ENCODE measurements around the gene RAB23.

The RAB23 gene

DNA sequence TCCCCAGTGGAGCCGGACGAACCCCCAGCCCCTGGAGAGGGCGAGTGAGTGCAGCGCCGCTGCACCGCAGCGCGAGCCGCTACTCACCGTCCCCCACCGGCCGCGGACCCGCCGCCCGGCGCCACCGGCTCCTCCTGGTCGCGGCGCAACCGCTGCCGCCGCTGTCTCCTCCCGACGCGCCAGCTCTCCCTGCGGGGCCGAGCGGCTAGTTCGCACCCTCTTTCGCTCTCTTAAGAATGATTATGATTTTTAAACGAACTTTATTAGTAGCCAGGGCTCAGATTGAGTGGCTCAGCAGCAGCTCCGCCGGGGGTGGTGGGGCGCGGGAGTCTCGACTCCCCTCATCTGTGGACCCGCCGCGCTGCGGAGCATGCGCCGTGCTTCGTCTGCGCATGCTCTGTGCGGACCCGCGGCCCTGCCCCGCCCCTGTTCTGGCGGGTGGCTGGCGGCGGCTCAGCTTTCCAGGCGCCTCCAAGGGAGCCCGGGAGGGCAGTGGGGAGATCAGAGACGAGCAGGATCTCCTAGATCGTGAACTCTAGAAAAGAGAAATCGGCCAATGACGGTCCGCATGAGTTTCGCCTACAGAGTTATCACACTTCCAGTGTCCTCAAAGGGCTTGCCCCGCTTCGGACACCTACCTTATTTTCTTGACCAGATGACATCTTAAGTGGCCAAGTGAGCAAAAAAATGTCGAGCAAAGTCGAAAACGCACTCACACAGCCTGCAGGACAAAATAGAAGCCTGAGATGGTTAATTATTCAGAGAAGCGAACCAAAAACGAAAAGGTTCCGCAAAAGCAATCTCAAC, at the start of gene RAB23:
TSS of gene RAB23 (minus strand) at position 372 of the 807 bp plus-strand sequence. CDS start 11,927 bp downstream, outside the sequence.
- TF ChIP-seq SUZ12 (IDR thresholded peaks at IDR 0.05; ENCODE audit: extremely low read depth, insufficient read depth, insufficient read length) = no peak
- TF ChIP-seq YY1 (IDR thresholded peaks at IDR 0.05; ENCODE audit: insufficient read depth, insufficient read length) = no peak
- TF ChIP-seq ZNF274 (IDR thresholded peaks at IDR 0.05; ENCODE audit: low read depth, low read length) = no peak
- Histone ChIP-seq H3K9ac (ENCODE audit: insufficient read length, low read depth) (peak within 1 kb of the TSS; percentile 93), H3K9me3 (ENCODE audit: insufficient read depth, low read length) (no peaks in the 10 kb centered on the region), H3K4me3 (ENCODE audit: insufficient read length, low read depth) (peak within 1 kb of the TSS; percentile 86), H3K4me1 (ENCODE audit: insufficient read depth, insufficient read length) (no peaks in the 10 kb centered on the region), H3K36me3 (ENCODE audit: insufficient read depth, insufficient read length, low read length) (no peaks in the 10 kb centered on the region), H3K27me3 (ENCODE audit: insufficient read depth, insufficient read length) (no peaks in the 10 kb centered on the region)
- peak; percentile 71 for DNase-seq (ENCODE audit: low read depth, low spot score)

DNA sequence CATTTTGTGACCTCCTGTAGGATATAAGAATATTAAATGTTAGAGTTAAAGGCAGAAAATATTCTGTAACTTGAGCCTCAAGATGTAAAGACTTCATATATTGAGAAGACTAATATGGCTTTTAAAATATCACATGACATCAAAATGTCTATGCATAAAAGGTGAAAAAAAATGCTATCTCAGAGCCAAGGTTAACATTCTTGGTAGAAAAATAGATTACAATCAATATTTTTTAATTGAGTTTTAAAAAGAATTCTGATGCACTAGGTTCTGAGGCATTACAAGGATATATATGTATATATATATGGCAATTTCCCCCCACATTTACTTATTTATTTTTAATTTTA, 46.2 kb upstream of the RAB23 start:
- Histone ChIP-seq H3K27me3 (ENCODE audit: insufficient read depth, insufficient read length) (no peaks in the 10 kb centered on the region), H3K9me3 (ENCODE audit: insufficient read depth, low read length) (no peaks in the 10 kb centered on the region), H3K9ac (ENCODE audit: insufficient read length, low read depth) (no peak overlapping the region), H3K4me1 (ENCODE audit: insufficient read depth, insufficient read length) (no peaks in the 10 kb centered on the region), H3K36me3 (ENCODE audit: insufficient read depth, insufficient read length, low read length) (no peaks in the 10 kb centered on the region), H3K4me3 (ENCODE audit: insufficient read length, low read depth) (no peak overlapping the region)
- TF ChIP-seq SUZ12 (IDR thresholded peaks at IDR 0.05; ENCODE audit: extremely low read depth, insufficient read depth, insufficient read length) = no peak
- TF ChIP-seq ZNF274 (IDR thresholded peaks at IDR 0.05; ENCODE audit: low read depth, low read length) = no peak
- no peak for TF ChIP-seq YY1 (IDR thresholded peaks at IDR 0.05; ENCODE audit: insufficient read depth, insufficient read length)
- no peak for DNase-seq (ENCODE audit: low read depth, low spot score)

DNA sequence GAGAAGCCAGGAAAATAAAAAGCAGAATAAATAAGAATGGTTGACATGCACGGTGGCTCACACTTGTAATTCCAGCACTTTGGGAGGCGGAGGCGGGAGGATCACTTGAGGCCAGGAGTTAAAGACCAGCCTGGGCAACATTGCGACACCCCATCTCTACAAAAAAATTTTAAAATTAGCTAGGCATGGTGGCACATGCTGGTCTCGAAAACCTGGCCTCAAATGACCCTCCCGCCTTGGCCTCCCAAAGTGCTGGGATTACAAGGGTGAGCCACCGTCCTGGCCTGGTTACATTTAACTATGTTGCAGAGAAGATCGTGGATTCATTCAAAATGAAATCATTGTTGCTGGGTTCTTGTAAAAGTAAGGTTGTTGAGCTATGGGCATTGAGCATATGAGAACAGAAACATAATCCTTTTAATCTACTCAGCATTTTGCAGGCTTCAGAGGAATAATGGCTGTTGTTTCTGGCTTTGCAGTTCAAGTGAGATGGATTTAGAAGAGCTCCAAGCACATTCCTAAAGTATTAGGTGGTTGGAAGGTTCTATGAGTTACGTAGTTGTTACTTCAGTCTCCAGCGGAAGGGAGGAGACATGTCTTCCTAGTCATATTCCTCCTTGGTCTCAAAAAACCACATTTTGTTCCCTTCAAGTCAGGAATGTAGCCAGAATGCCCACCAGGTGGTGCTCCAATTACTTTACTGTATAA, 45.6 kb upstream of the RAB23 start:
- no peak for TF ChIP-seq ZNF274 (IDR thresholded peaks at IDR 0.05; ENCODE audit: low read depth, low read length)
- TF ChIP-seq YY1 (IDR thresholded peaks at IDR 0.05; ENCODE audit: insufficient read depth, insufficient read length) = no peak
- no peak for TF ChIP-seq SUZ12 (IDR thresholded peaks at IDR 0.05; ENCODE audit: extremely low read depth, insufficient read depth, insufficient read length)
- no peak overlapping the region for H3K9ac ChIP-seq (ENCODE audit: insufficient read length, low read depth)
- no peak for DNase-seq (ENCODE audit: low read depth, low spot score)
- no peaks in the 10 kb centered on the region for H3K27me3 ChIP-seq (ENCODE audit: insufficient read depth, insufficient read length)
- no peaks in the 10 kb centered on the region for H3K36me3 ChIP-seq (ENCODE audit: insufficient read depth, insufficient read length, low read length)
- no peaks in the 10 kb centered on the region for H3K4me1 ChIP-seq (ENCODE audit: insufficient read depth, insufficient read length)
- no peaks in the 10 kb centered on the region for H3K9me3 ChIP-seq (ENCODE audit: insufficient read depth, low read length)
- no peak overlapping the region for H3K4me3 ChIP-seq (ENCODE audit: insufficient read length, low read depth)

DNA sequence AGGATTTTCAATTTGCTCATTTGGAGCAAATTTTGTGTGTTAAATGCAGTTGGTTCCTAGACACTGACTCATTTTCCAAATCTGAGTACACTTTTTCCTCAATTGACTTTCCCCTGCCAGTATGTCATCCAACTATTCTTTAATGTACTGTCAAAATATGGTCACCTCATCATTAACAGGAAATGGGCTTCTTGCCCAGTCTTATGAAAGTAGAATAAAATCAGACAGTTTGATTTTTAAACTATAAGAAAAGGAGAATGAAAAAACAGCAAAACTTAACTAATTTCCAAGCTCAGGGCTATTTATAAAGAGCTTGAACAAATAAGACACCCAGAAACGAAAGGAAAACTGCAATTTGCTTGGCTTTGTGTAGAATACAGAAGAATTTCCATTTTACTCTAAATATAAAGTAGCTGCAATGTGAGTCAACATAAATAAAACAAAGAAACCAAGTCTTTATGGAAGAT, 43.7 kb upstream of the RAB23 start:
- DNase-seq (ENCODE audit: low read depth, low spot score) = no peak
- Histone ChIP-seq H3K9me3 (ENCODE audit: insufficient read depth, low read length) (no peaks in the 10 kb centered on the region), H3K36me3 (ENCODE audit: insufficient read depth, insufficient read length, low read length) (no peaks in the 10 kb centered on the region), H3K4me1 (ENCODE audit: insufficient read depth, insufficient read length) (no peaks in the 10 kb centered on the region), H3K27me3 (ENCODE audit: insufficient read depth, insufficient read length) (no peaks in the 10 kb centered on the region), H3K9ac (ENCODE audit: insufficient read length, low read depth) (no peak overlapping the region), H3K4me3 (ENCODE audit: insufficient read length, low read depth) (no peak overlapping the region)
- TF ChIP-seq YY1 (IDR thresholded peaks at IDR 0.05; ENCODE audit: insufficient read depth, insufficient read length) = no peak
- no peak for TF ChIP-seq ZNF274 (IDR thresholded peaks at IDR 0.05; ENCODE audit: low read depth, low read length)
- no peak for TF ChIP-seq SUZ12 (IDR thresholded peaks at IDR 0.05; ENCODE audit: extremely low read depth, insufficient read depth, insufficient read length)

DNA sequence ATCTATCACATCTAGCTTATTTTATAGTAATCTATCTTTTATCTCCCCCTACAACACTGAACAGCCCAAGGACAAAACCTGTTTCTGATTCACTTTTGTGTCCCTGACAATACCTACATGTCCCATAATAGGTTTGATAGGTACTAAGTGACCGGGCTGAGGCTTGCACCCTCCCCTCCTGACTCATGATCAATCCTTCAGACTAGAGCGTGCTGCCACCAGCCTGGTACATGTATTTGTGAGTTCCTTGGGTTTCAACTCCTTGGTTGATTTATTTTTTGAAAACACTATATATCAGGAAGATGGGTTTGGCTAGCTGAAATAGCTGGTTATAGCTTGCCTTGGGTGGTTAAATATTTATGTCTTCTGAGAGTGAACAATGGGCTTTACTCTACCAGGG, 41.6 kb upstream of the RAB23 start:
- H3K36me3 ChIP-seq (ENCODE audit: insufficient read depth, insufficient read length, low read length) = no peaks in the 10 kb centered on the region
- no peaks in the 10 kb centered on the region for H3K9me3 ChIP-seq (ENCODE audit: insufficient read depth, low read length)
- TF ChIP-seq YY1 (IDR thresholded peaks at IDR 0.05; ENCODE audit: insufficient read depth, insufficient read length) = no peak
- no peak for TF ChIP-seq SUZ12 (IDR thresholded peaks at IDR 0.05; ENCODE audit: extremely low read depth, insufficient read depth, insufficient read length)
- TF ChIP-seq ZNF274 (IDR thresholded peaks at IDR 0.05; ENCODE audit: low read depth, low read length) = no peak
- H3K9ac ChIP-seq (ENCODE audit: insufficient read length, low read depth) = no peak overlapping the region
- H3K4me1 ChIP-seq (ENCODE audit: insufficient read depth, insufficient read length) = no peaks in the 10 kb centered on the region
- no peak for DNase-seq (ENCODE audit: low read depth, low spot score)
- H3K4me3 ChIP-seq (ENCODE audit: insufficient read length, low read depth) = no peak overlapping the region
- no peaks in the 10 kb centered on the region for H3K27me3 ChIP-seq (ENCODE audit: insufficient read depth, insufficient read length)

DNA sequence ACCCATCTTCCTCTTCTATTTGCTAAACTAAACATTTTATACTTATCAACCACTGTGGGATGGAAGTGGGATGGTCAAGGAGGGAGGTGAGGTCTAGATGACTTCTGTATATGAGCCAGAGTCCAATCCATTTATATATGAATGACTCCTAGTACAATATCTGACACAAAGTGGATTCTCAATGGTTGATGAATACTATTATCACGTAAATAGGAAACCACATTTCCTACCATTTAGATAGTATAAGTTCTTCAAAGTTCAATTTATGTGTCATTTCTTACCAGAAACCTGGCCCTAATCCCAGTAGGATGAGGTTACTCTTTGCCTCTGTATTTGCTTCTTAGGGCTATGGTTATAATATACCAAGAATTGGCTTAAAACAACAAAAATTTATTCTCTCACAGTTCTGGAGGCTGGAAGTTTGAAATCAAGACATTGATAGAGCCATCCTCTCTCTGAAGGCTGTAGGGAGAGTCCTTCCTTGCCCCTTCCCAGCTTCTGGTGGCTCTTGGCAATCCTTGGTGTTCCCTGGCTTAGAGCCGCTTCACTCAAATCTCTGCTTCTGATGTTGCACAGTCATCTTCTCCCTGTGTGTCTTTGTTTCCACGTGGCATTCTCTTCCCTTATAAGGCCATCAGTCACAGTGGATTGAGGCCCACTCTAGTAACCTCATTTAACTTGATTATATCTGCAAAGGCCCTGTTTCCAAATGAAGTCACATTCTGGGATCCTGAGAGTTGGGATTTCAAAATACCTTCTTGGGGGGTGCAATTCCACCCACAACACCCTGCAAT, 41.0 kb upstream of the RAB23 start:
- TF ChIP-seq ZNF274 (IDR thresholded peaks at IDR 0.05; ENCODE audit: low read depth, low read length) (no peak), YY1 (IDR thresholded peaks at IDR 0.05; ENCODE audit: insufficient read depth, insufficient read length) (no peak), SUZ12 (IDR thresholded peaks at IDR 0.05; ENCODE audit: extremely low read depth, insufficient read depth, insufficient read length) (no peak)
- Histone ChIP-seq H3K27me3 (ENCODE audit: insufficient read depth, insufficient read length) (no peaks in the 10 kb centered on the region), H3K4me3 (ENCODE audit: insufficient read length, low read depth) (no peak overlapping the region), H3K4me1 (ENCODE audit: insufficient read depth, insufficient read length) (no peaks in the 10 kb centered on the region), H3K9me3 (ENCODE audit: insufficient read depth, low read length) (no peaks in the 10 kb centered on the region), H3K9ac (ENCODE audit: insufficient read length, low read depth) (no peak overlapping the region), H3K36me3 (ENCODE audit: insufficient read depth, insufficient read length, low read length) (no peaks in the 10 kb centered on the region)
- no peak for DNase-seq (ENCODE audit: low read depth, low spot score)
